Endothelial cell of umbilical vein (primary cell): Measurements from ENCODE around the gene SPRYD3. TPM values are rescaled to one million over a fixed set of nuclear protein-coding genes. Genes with fewer than 3 reads are reported as not detected.

Source experiments
- BruUV-seq: library from RNA; stranded (reverse); fragments of 400-500 nt; replicated peaks from 2 replicates; lab custom pipeline; 2021; lab: Mats Ljungman, UMichigan
- CTCF ChIA-PET: fragments of 300-600, 350-600 bp; sonication (Branson Sonifier 250); formaldehyde crosslinking; loops from one replicate; lab custom pipeline; 2021; ENCODE audit warnings: antibody characterized with exemption, inconsistent platforms; lab: Charles Lee
- POLR2A ChIA-PET: fragments of 300-600, 350-600 bp; sonication (Branson Sonifier 250); formaldehyde crosslinking; loops from one replicate; lab custom pipeline; 2021; ENCODE audit warnings: antibody characterized with exemption, inconsistent platforms; lab: Charles Lee
- DNase-seq: peaks from one replicate; pipeline ENCODE4 v3.0.0-alpha.2; 2011; ENCODE audit warnings: low read depth, low spot score
- FAIRE-seq: peaks from 2 replicates; lab custom pipeline; 2011; peaks lifted over from hg19 to GRCh38; lab: Jason Lieb, UNC
- H2AFZ ChIP-seq: 2 replicates; pipeline ENCODE4 v1.6.0; 2012; ENCODE audit warnings: low read depth, low read length, control low read depth, inconsistent platforms
- H3K27ac ChIP-seq: 2 replicates; pipeline ENCODE4 v1.5.1; 2011; ENCODE audit warnings: low read depth, mild to moderate bottlenecking, control low read depth, low read length, moderate library complexity; ENCODE audit not compliant: insufficient read depth
- H3K27me3 ChIP-seq, 2 experiments: 2 replicates each; pipeline versions ENCODE4 v1.6.0 to v1.6.1; 2011; ENCODE audit warnings: low read length in 2 of 2, mixed read lengths in 1 of 2; ENCODE audit not compliant: control insufficient read depth in 2 of 2, insufficient read depth in 2 of 2
- H3K36me3 ChIP-seq, 2 experiments: 2 replicates in 1 of 2; 3 replicates in 1 of 2; pipeline ENCODE4 v1.5.1; 2011; ENCODE audit warnings: low read length in 2 of 2, mild to moderate bottlenecking in 1 of 2, moderate library complexity in 1 of 2; ENCODE audit not compliant: control insufficient read depth in 2 of 2, insufficient read depth in 2 of 2; ENCODE audit errors: extremely low read depth in 1 of 2
- H3K4me1 ChIP-seq: 3 replicates; pipeline ENCODE4 v1.5.1; 2011; ENCODE audit warnings: mild to moderate bottlenecking, low read length; ENCODE audit not compliant: control insufficient read depth, insufficient read depth; ENCODE audit errors: extremely low read depth
- H3K4me2 ChIP-seq: 2 replicates; pipeline ENCODE4 v1.6.1; 2011; ENCODE audit warnings: low read length, control low read depth, mixed read lengths; ENCODE audit not compliant: insufficient read depth
- H3K4me3 ChIP-seq, 3 experiments: fragments of 200-600 bp in 1 of 3; sonication (generic), shearing (Covaris generic) in 1 of 3; replicated peaks in 1 of 3; 2 replicates each; pipeline ENCODE4 v1.5.1; 2011 to 2016; ENCODE audit warnings: control low read depth in 3 of 3, low read length in 3 of 3, mild to moderate bottlenecking in 2 of 3, inconsistent platforms in 1 of 3, low read depth in 1 of 3, moderate library complexity in 1 of 3; ENCODE audit not compliant: insufficient read depth in 1 of 3
- H3K79me2 ChIP-seq: 2 replicates; pipeline ENCODE4 v1.6.0; 2012; ENCODE audit warnings: low read length, inconsistent platforms; ENCODE audit not compliant: control insufficient read depth, insufficient read depth
- H3K9ac ChIP-seq: replicated peaks from 2 replicates; pipeline ENCODE3; 2011; ENCODE audit warnings: low read length, control low read depth; ENCODE audit not compliant: insufficient read depth; ENCODE audit errors: extremely low read depth
- H3K9me1 ChIP-seq: replicated peaks from 3 replicates; pipeline ENCODE4 v1.6.0; 2011; ENCODE audit warnings: mild to moderate bottlenecking, low read length; ENCODE audit not compliant: control insufficient read depth, insufficient read depth; ENCODE audit errors: extremely low read depth
- H3K9me3 ChIP-seq: replicated peaks from 2 replicates; pipeline ENCODE4 v1.5.1; 2012; ENCODE audit warnings: low read length, inconsistent platforms; ENCODE audit not compliant: control insufficient read depth, insufficient read depth
- H4K20me1 ChIP-seq: replicated peaks from 2 replicates; pipeline ENCODE3; 2011; ENCODE audit warnings: mild to moderate bottlenecking, low read length; ENCODE audit not compliant: control insufficient read depth, insufficient read depth; ENCODE audit errors: extremely low read depth
- CTCF ChIP-seq, 2 donors: IDR thresholded peaks; 1 replicate in 1 of 2; 2 replicates in 1 of 2; pipeline ENCODE4 v1.5.1; 2011; ENCODE audit warnings: low read length in 2 of 2, mild to moderate bottlenecking in 2 of 2, moderate library complexity in 2 of 2, control low read depth in 1 of 2, inconsistent platforms in 1 of 2, low read depth in 1 of 2; ENCODE audit not compliant: insufficient read depth in 1 of 2; ENCODE audit errors: extremely low read depth in 1 of 2
- EZH2 ChIP-seq: IDR thresholded peaks from 2 replicates; pipeline ENCODE4 v1.6.1; 2012; ENCODE audit warnings: borderline replicate concordance, low read depth, mild to moderate bottlenecking, moderate library complexity, low read length, inconsistent platforms; ENCODE audit not compliant: severe bottlenecking
- FOS ChIP-seq: IDR thresholded peaks from 2 replicates; pipeline ENCODE4 v1.6.1; 2011; ENCODE audit warnings: mild to moderate bottlenecking, low read length, moderate library complexity, borderline replicate concordance; ENCODE audit not compliant: insufficient read depth
- GATA2 ChIP-seq: IDR thresholded peaks from 2 replicates; pipeline ENCODE4 v1.7.0; 2011; ENCODE audit warnings: low read depth, mild to moderate bottlenecking, moderate library complexity, mixed read lengths, low read length; ENCODE audit not compliant: insufficient read length, insufficient read depth
- JUN ChIP-seq: IDR thresholded peaks from 2 replicates; pipeline ENCODE4 v1.6.1; 2011; ENCODE audit warnings: borderline replicate concordance, low read depth; ENCODE audit not compliant: insufficient read length, insufficient read depth
- MAX ChIP-seq: IDR thresholded peaks from 2 replicates; pipeline ENCODE4 v1.6.1; 2011; ENCODE audit not compliant: insufficient read depth, insufficient read length
- MYC ChIP-seq: IDR thresholded peaks from one replicate; pipeline ENCODE4 v1.6.1; 2011; ENCODE audit warnings: mild to moderate bottlenecking, low read depth, low read length
- POLR2A ChIP-seq: IDR thresholded peaks from 2 replicates; pipeline ENCODE4 v1.6.1; 2012; ENCODE audit warnings: low read depth, mild to moderate bottlenecking, control low read depth, low read length
- POLR2AphosphoS5 ChIP-seq: IDR thresholded peaks from 2 replicates; pipeline ENCODE4 v1.6.1; 2012; ENCODE audit warnings: low read depth, mild to moderate bottlenecking, control low read depth, low read length, moderate library complexity; ENCODE audit not compliant: insufficient read depth
- dilution Hi-C: fragments of 300-500 bp; cut with MboI; formaldehyde crosslinking; loops from one replicate; pipeline ENCODE4 v1.15.0; 2019; ENCODE audit warnings: low sequenced_read_pairs; ENCODE audit not compliant: extremely low pct_ligation_motif_present
- intact Hi-C: fragments of 100-400 bp; cut with micrococcal nuclease; formaldehyde crosslinking; loops from one replicate; pipeline ENCODE4 v1.10.0; 2022
- polyA plus RNA-seq, 4 experiments: library from polyadenylated mRNA; depleted of rRNA in 3 of 4; stranded (reverse) in 3 of 4; unstranded in 1 of 4; fragments of >200 nt; gene quantifications; 2 replicates each; pipeline versions ENCODE4 v1.2.1 to v1.2.3, GENCODE V29; 2011 to 2012; ENCODE audit warnings: missing spikeins in 1 of 4
- total RNA-seq: library from RNA; stranded (reverse); gene quantifications from 2 replicates; pipeline ENCODE4 v1.2.3, GENCODE V29; 2021

The SPRYD3 gene
- total and polyA plus RNA-seq, 2 donors (not counting 3 experiments of a cell fraction or from before 2014, with no cell fraction given) = 38.6 to 39.2 TPM

GRCh38 chr12:53107122-53107521, 27.9 kb upstream of the SPRYD3 start:
- dilution Hi-C loops = no loop called here
- H3K9ac ChIP-seq = no peak overlapping the region
- no peak overlapping the region for H3K4me3 ChIP-seq
- no peaks in the 10 kb centered on the region for H3K4me1 ChIP-seq
- DNase-seq = no peak
- ChIA-PET POLR2A (no interaction called here), CTCF (interaction anchor here (0.7 kb wide), 1 partner anchor 10 kb away, joined by 3 read pairs; no protein-coding TSS in a partner anchor)
- H4K20me1 ChIP-seq = no peaks in the 10 kb centered on the region
- H2AFZ ChIP-seq = no peak overlapping the region
- H3K9me1 ChIP-seq = no peaks in the 10 kb centered on the region
- BruUV-seq = no TSS peak
- intact Hi-C loops = no loop called here
- H3K27me3 ChIP-seq = no peaks in the 10 kb centered on the region
- TF ChIP-seq MYC (no peak), POLR2A (no peak), CTCF (IDR thresholded peaks at IDR 0.05; ENCODE audit: extremely low read depth in 1 of 2, insufficient read depth in 1 of 2, low read depth in 1 of 2, low read length in 2 of 2) (no peak), FOS (no peak), JUN (no peak), MAX (no peak), POLR2AphosphoS5 (no peak), EZH2 (no peak), GATA2 (no peak)
- no peaks in the 10 kb centered on the region for H3K79me2 ChIP-seq
- no peak overlapping the region for H3K27ac ChIP-seq
- H3K36me3 ChIP-seq = no peaks in the 10 kb centered on the region
- no peaks in the 10 kb centered on the region for H3K9me3 ChIP-seq
- H3K4me2 ChIP-seq = no peak overlapping the region
- no peak for FAIRE-seq
